HG03159 (cell line): ENCODE data around the gene TAS2R4.
"Not testable (repeated sequence)": the region's sequence is repeated elsewhere in the genome, so short reads cannot be mapped to it uniquely, and the experiment has no call there.

Source experiments
- ATAC-seq: cut with Tn5 transposase; IDR thresholded peaks from one replicate; pipeline ENCODE4 v1.9.1; 2021; ENCODE audit warnings: mild to moderate bottlenecking, moderate library complexity; ENCODE audit not compliant: unreplicated experiment

The TAS2R4 gene

GRCh38 chr7:141776374-141776773 lies at the start of gene TAS2R4:
TAS2R4 (plus strand) TSS chr7:141776674; CDS start chr7:141778489, 1,815 bp downstream.
- ATAC-seq: no peak

- ATAC-seq: no peak
These were observed 47.5 kb upstream of the TAS2R4 start for GRCh38 chr7:141729020-141729419.

- ATAC-seq: no peak
These were observed 44.9 kb upstream of the TAS2R4 start for GRCh38 chr7:141731476-141732149.

GRCh38 chr7:141737118-141737835 lies 39.2 kb upstream of the TAS2R4 start:
- ATAC-seq: no peak

- peak; percentile 93 for ATAC-seq
These were observed 38.5 kb upstream of the TAS2R4 start, which contains the start of gene SSBP1 for GRCh38 chr7:141737836-141738591. SSBP1 (plus strand) TSS chr7:141738358; CDS start chr7:141739167, 809 bp downstream.

GRCh38 chr7:141738592-141739013 lies 37.9 kb upstream of the TAS2R4 start:
- ATAC-seq: no peak

- no peak for ATAC-seq
These were observed 37.2 kb upstream of the TAS2R4 start for GRCh38 chr7:141739250-141739649.

- no peak for ATAC-seq
These were observed 34.2 kb upstream of the TAS2R4 start for GRCh38 chr7:141742229-141742628.

- no peak for ATAC-seq
These were observed 32.3 kb upstream of the TAS2R4 start for GRCh38 chr7:141744131-141744530.

- no peak for ATAC-seq
These were observed 28.1 kb upstream of the TAS2R4 start for GRCh38 chr7:141748396-141748795.

GRCh38 chr7:141751904-141752303 lies 24.6 kb upstream of the TAS2R4 start:
- not testable (repeated sequence) for ATAC-seq

GRCh38 chr7:141752634-141753033 lies 23.8 kb upstream of the TAS2R4 start:
- ATAC-seq: no peak

- ATAC-seq: no peak
These were observed 21.5 kb upstream of the TAS2R4 start for GRCh38 chr7:141754939-141755338.

- no peak for ATAC-seq
These were observed 12.7 kb upstream of the TAS2R4 start, which contains the start of gene TAS2R3 for GRCh38 chr7:141763797-141764196. TAS2R3 (plus strand) TSS chr7:141764097; CDS start chr7:141764159, 62 bp downstream.

GRCh38 chr7:141770083-141770583 lies 6.3 kb upstream of the TAS2R4 start:
- not testable (repeated sequence) for ATAC-seq

GRCh38 chr7:141785706-141786552 lies 9.5 kb downstream of the TAS2R4 start:
- peak; percentile 81 for ATAC-seq

GRCh38 chr7:141788296-141788695 lies 11.8 kb downstream of the TAS2R4 start:
- ATAC-seq: no peak

GRCh38 chr7:141789917-141790316 lies 13.4 kb downstream of the TAS2R4 start, which contains the start of gene TAS2R5:
TAS2R5 (plus strand) TSS chr7:141790217; CDS start chr7:141790362, 145 bp downstream.
- ATAC-seq: no peak

- no peak for ATAC-seq
These were observed 16.1 kb downstream of the TAS2R4 start for GRCh38 chr7:141792526-141792925.

- no peak for ATAC-seq
These were observed 43.6 kb downstream of the TAS2R4 start for GRCh38 chr7:141820067-141820466.
